ENCODE results near the gene IKZF5. TPM values are rescaled to one million over a fixed set of nuclear protein-coding genes. Genes with fewer than 3 reads are reported as not detected.

The IKZF5 gene
- total RNA-seq, 1 experiment from 2014 or later: 7.9 TPM

DNA sequence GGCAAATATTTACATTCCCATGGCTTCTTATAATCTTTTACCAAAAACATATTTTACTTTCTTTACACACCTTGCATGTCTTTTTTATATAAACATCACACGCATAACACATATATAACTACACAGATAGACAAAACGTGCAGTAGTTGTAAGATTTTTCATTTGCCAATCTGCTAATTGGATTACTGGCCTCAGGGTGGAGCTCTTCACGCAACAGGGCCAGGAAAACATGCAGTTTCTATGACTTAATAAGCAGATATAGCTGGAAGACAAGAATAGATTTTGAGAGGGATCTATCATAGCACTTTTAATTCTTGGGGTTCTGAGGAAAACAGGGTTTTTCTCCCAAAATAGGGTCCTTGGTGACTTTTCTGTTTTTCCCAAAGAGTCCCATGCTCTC, 12.9 kb upstream of the IKZF5 start:
- ChIA-PET CTCF (interaction anchor here (1.0 to 3.5 kb wide), 10 partner anchors 9 to 112 kb away, joined by 3 to 23 read pairs (median 8); partner anchors contain the start of gene PSTK), POLR2A (no interaction called here)
- Mint-ChIP-seq H3K27ac (no peak overlapping the region), H3K4me1 (peaks cover 65% of the 10 kb centered on the region), H3K27me3 (ENCODE audit: low read depth) (peaks cover 68% of the 10 kb centered on the region), H3K36me3 (peaks cover 7% of the 10 kb centered on the region), H3K4me3 (no peak overlapping the region; the same call in 1 of the 2 replicates), H3K9me3 (peaks cover 8% of the 10 kb centered on the region)
- TF ChIP-seq GTF2I (CRISPR knock-in tag; conservative IDR thresholded peaks at IDR 0.05) (no peak), TCF7 (CRISPR knock-in tag; IDR thresholded peaks at IDR 0.05; ENCODE audit: low read depth) (no peak), TEAD1 (CRISPR knock-in tag; IDR thresholded peaks at IDR 0.05) (no peak), RORB (CRISPR knock-in tag; IDR thresholded peaks at IDR 0.05) (no peak), ZNF232 (CRISPR knock-in tag; IDR thresholded peaks at IDR 0.05) (no peak), CBFB (CRISPR knock-in tag; IDR thresholded peaks at IDR 0.05; ENCODE audit: low read depth) (no peak), JAZF1 (CRISPR knock-in tag; IDR thresholded peaks at IDR 0.05) (no peak), CDX4 (CRISPR knock-in tag; IDR thresholded peaks at IDR 0.05; ENCODE audit: borderline replicate concordance) (no peak), ZNF416 (CRISPR knock-in tag; IDR thresholded peaks at IDR 0.05) (no peak), NR2C2 (CRISPR knock-in tag; IDR thresholded peaks at IDR 0.05) (no peak), SMAD3 (CRISPR knock-in tag; IDR thresholded peaks at IDR 0.05; ENCODE audit: borderline replicate concordance) (no peak), CREB1 (CRISPR knock-in tag; IDR thresholded peaks at IDR 0.05) (no peak), OVOL2 (CRISPR knock-in tag; IDR thresholded peaks at IDR 0.05; ENCODE audit: borderline replicate concordance) (no peak), IRF2 (CRISPR knock-in tag; IDR thresholded peaks at IDR 0.05; ENCODE audit: borderline replicate concordance, low read depth) (no peak), FOXJ3 (CRISPR knock-in tag; IDR thresholded peaks at IDR 0.05; ENCODE audit: borderline replicate concordance) (no peak)
- TF ChIP-seq, protein P1, sequence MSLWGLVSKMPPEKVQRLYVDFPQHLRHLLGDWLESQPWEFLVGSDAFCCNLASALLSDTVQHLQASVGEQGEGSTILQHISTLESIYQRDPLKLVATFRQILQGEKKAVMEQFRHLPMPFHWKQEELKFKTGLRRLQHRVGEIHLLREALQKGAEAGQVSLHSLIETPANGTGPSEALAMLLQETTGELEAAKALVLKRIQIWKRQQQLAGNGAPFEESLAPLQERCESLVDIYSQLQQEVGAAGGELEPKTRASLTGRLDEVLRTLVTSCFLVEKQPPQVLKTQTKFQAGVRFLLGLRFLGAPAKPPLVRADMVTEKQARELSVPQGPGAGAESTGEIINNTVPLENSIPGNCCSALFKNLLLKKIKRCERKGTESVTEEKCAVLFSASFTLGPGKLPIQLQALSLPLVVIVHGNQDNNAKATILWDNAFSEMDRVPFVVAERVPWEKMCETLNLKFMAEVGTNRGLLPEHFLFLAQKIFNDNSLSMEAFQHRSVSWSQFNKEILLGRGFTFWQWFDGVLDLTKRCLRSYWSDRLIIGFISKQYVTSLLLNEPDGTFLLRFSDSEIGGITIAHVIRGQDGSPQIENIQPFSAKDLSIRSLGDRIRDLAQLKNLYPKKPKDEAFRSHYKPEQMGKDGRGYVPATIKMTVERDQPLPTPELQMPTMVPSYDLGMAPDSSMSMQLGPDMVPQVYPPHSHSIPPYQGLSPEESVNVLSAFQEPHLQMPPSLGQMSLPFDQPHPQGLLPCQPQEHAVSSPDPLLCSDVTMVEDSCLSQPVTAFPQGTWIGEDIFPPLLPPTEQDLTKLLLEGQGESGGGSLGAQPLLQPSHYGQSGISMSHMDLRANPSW (CRISPR knock-in tag; conservative IDR thresholded peaks at IDR 0.05; ENCODE audit: low read depth): no peak
- TF ChIP-seq, protein P2, sequence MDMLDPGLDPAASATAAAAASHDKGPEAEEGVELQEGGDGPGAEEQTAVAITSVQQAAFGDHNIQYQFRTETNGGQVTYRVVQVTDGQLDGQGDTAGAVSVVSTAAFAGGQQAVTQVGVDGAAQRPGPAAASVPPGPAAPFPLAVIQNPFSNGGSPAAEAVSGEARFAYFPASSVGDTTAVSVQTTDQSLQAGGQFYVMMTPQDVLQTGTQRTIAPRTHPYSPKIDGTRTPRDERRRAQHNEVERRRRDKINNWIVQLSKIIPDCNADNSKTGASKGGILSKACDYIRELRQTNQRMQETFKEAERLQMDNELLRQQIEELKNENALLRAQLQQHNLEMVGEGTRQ (CRISPR knock-in tag; IDR thresholded peaks at IDR 0.05): no peak
- TF ChIP-seq, protein P3, sequence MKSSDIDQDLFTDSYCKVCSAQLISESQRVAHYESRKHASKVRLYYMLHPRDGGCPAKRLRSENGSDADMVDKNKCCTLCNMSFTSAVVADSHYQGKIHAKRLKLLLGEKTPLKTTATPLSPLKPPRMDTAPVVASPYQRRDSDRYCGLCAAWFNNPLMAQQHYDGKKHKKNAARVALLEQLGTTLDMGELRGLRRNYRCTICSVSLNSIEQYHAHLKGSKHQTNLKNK (CRISPR knock-in tag; IDR thresholded peaks at IDR 0.05): no peak
- TF ChIP-seq, protein P4, sequence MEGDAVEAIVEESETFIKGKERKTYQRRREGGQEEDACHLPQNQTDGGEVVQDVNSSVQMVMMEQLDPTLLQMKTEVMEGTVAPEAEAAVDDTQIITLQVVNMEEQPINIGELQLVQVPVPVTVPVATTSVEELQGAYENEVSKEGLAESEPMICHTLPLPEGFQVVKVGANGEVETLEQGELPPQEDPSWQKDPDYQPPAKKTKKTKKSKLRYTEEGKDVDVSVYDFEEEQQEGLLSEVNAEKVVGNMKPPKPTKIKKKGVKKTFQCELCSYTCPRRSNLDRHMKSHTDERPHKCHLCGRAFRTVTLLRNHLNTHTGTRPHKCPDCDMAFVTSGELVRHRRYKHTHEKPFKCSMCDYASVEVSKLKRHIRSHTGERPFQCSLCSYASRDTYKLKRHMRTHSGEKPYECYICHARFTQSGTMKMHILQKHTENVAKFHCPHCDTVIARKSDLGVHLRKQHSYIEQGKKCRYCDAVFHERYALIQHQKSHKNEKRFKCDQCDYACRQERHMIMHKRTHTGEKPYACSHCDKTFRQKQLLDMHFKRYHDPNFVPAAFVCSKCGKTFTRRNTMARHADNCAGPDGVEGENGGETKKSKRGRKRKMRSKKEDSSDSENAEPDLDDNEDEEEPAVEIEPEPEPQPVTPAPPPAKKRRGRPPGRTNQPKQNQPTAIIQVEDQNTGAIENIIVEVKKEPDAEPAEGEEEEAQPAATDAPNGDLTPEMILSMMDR (IDR thresholded peaks at IDR 0.05): no peak
- DNase-seq (ENCODE audit: low spot score) (no peak), ATAC-seq (no peak)

- ATAC-seq (peak; percentile 38), DNase-seq (ENCODE audit: low spot score) (no peak)
- peaks cover 14% of the 10 kb centered on the region for H3K9me3 Mint-ChIP-seq
- H3K27me3 Mint-ChIP-seq (ENCODE audit: low read depth): peaks cover 82% of the 10 kb centered on the region
- peaks cover 13% of the 10 kb centered on the region for H3K36me3 Mint-ChIP-seq
- peak; percentile 53 for TF ChIP-seq GABPB1 (CRISPR knock-in tag; IDR thresholded peaks at IDR 0.05)
- TF ChIP-seq JAZF1 (CRISPR knock-in tag; IDR thresholded peaks at IDR 0.05): no peak
- no peak for TF ChIP-seq NR2C2 (CRISPR knock-in tag; IDR thresholded peaks at IDR 0.05)
- TF ChIP-seq CREM (CRISPR knock-in tag; IDR thresholded peaks at IDR 0.05): no peak
- no peak for TF ChIP-seq ZNF416 (CRISPR knock-in tag; IDR thresholded peaks at IDR 0.05)
- no peak for TF ChIP-seq ZNF281 (CRISPR knock-in tag; IDR thresholded peaks at IDR 0.05)
- peak overlapping the region; percentile 20 for H3K4me3 Mint-ChIP-seq
- peaks cover 73% of the 10 kb centered on the region for H3K4me1 Mint-ChIP-seq
- H3K27ac Mint-ChIP-seq: no peak overlapping the region
- ChIA-PET POLR2A (no interaction called here), CTCF (interaction anchor here (1.2 to 3.5 kb wide), 4 partner anchors 8 to 64 kb away, joined by 3 to 23 read pairs (median 8); partner anchors contain the start of gene PSTK)
Observed at GRCh38 chr10:123019941-123020703, 11.5 kb upstream of the IKZF5 start.
